GM12875 (cell line): ENCODE measurements around the gene ECI1.

Experiments
- H3K4me3 ChIP-seq: one replicate; pipeline ENCODE4 v1.5.1; 2011; ENCODE audit warnings: low read depth, low read length, control low read depth
- CTCF ChIP-seq: IDR thresholded peaks from 2 replicates; pipeline ENCODE4 v1.5.1; 2011; ENCODE audit warnings: low read depth, mild to moderate bottlenecking, control low read depth, inconsistent platforms, low read length, moderate library complexity, borderline replicate concordance; ENCODE audit not compliant: insufficient read depth

ECI1 gene

DNA sequence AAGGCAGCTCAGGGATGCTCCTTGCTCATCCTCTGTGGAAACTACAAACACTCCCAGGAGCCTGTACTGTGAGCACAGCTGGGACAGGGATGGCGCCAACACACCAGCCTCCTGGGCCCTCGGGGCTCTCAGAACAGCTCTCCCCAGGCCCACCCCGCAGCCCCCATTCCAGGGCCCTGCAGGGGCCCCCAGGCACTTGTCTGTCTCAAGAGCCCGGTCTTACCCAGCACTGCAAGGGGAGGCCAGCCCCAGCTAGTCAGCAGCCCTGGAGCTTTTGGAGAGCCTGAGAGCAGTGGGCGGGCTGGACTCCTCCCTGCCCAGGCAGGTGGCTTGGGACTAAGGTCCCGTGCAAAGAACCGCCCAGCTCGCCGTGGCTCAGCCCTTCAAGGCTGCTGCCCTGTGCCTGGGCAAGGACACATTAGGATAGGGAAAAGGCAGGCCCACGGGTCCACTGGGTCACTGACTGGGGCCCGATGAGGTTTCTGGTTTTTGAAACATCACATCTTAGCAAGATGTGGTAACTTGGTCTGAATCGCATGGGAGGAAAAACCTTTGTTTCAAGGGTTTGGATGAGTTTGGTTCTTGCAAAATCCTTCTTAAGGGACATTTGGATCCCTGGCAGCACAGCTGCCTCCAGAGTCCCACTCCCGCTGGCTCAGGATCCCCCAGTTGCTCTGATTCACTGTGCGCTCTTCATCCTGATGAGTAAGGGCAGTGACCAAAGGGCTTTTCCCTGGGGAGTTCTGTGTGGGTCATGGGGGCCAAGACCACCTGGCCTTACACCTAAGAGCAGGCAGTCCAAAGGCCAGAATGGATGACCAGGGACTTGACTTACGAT, 12.3 kb downstream of the ECI1 start:
- TF ChIP-seq CTCF, result no peak
- H3K4me3 ChIP-seq, result no peak overlapping the region

GRCh38 chr16:2238150-2238837, 13.1 kb downstream of the ECI1 start:
- no peak overlapping the region for H3K4me3 ChIP-seq
- TF ChIP-seq CTCF, result no peak

DNA sequence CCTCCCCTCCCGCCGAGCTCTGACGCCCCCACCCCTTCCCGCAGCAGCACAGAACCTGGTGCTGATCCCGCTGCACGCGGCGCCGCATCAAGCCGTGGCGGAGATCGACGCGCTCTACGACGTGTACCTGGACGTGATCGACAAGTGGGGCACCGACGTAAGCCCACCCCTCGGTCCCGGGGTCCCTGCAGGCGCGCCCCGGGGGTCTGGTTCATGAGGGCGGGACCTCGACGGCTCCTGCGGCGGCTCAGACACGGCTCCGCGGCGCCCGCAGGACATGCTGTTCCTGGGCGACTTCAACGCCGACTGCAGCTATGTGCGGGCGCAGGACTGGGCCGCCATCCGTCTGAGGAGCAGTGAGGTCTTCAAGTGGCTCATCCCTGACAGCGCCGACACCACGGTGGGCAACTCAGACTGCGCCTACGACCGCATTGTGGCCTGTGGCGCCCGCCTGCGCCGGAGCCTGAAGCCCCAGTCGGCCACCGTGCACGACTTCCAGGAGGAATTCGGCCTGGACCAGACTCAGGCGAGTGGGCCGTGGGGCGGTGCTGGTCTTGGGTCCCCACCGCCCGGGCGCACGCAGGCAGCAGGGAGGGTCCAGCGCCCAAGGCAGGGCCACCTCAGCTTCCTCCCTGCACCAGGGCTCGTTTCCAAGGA, 13.8 kb downstream of the ECI1 start:
- H3K4me3 ChIP-seq, result no peak overlapping the region
- no peak for TF ChIP-seq CTCF

DNA sequence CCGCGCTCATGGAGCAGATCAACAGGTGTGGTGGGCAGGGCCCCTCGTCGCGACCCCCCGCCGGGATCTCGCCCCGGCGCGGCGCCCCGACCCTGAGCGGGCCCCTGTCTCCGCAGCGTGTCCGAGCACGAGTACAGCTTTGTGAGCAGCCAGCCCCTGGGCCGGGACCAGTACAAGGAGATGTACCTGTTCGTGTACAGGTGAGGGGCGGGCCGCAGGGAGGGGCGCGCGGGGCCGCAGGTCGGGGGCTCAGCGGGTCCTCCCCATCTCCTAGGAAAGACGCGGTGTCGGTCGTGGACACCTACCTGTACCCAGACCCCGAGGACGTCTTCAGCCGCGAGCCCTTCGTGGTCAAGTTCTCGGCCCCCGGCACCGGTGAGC, 14.3 kb downstream of the ECI1 start:
- H3K4me3 ChIP-seq, result no peak overlapping the region
- TF ChIP-seq CTCF, result no peak

- TF ChIP-seq CTCF, result no peak
These were observed 14.9 kb downstream of the ECI1 start, which contains the start of gene DNASE1L2 for GRCh38 chr16:2236337-2237101. Gene DNASE1L2, plus strand, starts transcription at chr16:2236444. Its CDS starts 373 bp downstream, at chr16:2236817.

GRCh38 chr16:2235695-2236336, 15.6 kb downstream of the ECI1 start:
- no peak for TF ChIP-seq CTCF
- no peak overlapping the region for H3K4me3 ChIP-seq

More at GRCh38 chr16:2236337-2237101, 14.9 kb downstream of the ECI1 start, which contains the start of gene DNASE1L2:
- no peak within 1 kb of the TSS for H3K4me3 ChIP-seq
